ENCODE results near the gene PDE4B.
"Not testable (repeated sequence)": the region's sequence is repeated elsewhere in the genome, so short reads cannot be mapped to it uniquely, and the experiment has no call there.

PDE4B gene

DNA sequence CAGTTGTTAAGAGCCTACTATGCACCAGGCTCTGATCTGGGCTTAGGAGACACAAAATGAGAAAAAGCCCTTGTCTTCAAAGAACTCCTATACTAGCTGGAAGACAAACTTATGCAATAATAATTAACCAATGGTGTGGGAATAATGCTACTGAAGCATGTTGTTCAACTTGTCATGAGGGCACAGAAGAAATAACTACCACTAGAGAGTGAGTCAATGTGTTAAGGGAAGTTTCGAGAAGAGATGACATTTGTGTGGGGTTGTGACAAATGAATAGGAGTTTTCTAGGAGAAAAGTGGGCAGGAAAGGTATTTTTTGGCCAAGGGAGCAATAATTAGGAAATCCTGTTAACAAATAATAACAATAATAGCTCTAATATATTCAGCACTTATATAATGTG is 205.0 kb downstream of the PDE4B start:
- DNase-seq, result no peak

DNA sequence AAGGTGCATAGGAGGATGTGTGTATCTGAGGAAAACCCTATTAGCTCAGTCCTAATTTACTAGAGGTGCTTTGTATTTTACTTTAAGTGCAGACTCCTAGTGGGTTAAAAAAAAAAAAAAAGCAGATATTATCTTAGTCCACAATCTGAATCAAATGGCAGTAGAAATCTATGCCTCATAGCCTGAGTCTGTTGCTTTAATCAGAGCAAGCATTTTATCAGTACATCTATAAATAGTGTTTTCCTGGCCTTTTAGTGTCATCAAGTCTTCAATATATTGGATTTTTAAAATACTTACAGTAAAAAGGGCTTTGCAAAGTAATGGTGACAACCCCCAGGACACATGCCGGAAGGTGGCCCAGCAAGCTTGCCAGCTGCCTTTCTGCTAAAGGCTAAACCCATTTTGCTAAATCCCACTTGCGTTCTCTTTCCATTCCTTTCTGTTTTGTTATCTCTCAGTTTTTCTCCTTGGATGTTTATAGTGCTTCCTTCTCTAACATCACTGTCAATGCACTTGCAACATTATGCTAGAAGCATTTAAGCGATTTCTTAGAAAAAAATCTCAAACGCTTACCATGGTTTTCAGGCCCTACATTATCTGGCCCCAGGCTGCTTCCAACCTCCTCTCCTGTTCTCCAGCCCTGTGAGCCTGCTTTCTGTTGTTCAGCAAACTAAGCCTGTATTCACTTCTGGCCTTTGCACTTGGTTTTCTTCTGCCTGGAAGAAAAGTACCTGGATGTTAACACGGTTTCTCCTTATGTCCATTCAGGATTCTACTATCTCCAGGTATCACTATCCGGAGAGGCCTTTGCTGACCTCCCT is 206.3 kb downstream of the PDE4B start:
- DNase-seq, result no peak

DNA sequence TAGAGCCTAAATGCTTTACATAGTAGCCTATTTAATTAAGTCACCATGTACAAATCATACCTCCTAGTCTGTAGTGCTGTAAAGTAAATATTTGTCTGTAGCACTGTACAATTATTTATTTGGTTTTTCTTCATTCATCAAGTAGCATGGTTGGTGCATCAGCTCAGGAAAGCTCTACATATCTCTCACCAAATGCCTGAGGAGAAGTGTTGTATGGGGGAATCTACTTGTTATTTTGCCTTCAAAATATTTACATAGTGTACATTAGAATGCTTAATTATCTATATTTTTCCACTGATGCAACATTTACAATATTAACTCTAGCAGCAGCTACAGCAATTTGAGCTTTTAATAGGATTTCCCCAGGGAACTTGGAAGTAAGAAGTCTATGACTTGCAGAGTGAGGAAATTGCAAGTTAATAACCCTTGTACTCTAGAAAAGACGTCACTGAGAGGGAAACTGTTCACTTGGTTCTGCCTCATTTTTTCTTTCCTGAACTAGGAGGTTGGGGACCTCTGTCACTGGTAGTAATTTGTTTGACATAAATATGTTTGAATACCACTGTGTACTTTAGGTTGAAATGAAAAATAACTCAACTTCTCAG is 207.4 kb downstream of the PDE4B start:
- DNase-seq, result no peak

DNA sequence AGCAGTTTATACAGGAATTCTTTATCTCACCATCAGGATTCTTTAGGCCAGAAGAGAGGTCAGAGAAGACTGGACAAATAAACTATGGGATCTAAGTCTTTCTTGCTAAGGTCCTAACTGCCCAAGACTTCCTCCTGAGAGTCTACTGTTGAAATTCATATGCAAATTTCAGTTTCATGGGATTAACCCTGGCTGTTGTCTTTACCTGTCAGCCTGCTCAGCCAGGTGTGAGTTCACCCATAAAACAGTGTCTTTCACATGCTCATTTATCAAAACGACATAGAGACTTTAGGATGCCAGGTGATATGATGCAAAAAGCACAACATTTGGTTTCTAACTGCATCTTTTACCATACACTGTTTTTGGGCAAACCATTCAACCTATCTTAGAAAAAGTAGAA is 211.0 kb downstream of the PDE4B start:
- no peak for DNase-seq

DNA sequence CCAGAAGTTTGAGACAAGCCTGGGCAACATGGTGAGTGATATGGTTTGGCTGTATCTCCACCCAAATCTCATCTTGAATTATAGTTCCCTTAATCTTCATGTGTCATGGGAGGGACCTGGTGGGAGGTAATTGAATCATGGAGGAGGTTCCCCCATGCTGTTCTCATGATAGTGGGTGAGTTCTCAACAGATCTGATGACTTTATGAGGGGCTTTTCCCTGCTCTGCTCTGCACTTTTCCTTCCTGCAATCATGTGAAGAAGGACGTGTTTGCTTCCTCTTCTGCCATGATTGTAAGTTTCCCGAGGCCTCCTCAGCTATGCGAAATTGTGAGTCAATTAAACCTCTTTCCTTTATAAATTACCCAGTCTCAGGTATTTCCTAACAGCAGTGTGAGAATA is 213.8 kb downstream of the PDE4B start:
- DNase-seq, result not testable (repeated sequence)

DNA sequence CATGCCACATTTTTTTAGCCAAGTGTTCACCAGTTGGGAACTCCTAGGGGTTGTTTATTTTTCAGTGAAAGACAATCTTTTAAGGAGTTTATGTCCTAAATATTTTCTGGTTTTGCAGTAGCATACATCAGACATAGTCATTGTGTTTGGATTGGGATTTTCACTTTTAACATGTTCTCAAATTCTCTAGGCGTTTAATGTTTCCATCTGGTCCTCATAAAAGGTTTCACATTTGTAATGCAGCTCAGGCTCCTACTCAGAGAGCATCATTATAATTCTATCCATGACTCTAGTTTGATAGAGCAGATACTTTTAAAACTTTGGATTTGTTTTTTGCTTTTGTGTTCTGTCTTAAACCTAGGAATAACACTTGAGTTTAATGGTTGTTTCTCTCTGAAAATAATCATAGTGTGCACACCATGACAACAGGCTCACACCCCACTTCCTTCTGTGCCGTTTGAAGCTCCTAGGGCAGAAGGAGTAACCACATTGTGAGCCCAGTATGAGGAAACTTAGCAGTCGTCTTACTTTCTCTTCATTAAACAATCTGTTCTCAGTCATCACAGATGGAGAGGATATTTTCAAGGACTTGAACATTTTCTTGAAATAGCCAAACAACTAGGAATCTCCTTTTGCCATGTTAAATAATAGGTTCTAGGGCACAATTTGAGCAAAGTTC is 219.6 kb downstream of the PDE4B start:
- DNase-seq, result no peak

DNA sequence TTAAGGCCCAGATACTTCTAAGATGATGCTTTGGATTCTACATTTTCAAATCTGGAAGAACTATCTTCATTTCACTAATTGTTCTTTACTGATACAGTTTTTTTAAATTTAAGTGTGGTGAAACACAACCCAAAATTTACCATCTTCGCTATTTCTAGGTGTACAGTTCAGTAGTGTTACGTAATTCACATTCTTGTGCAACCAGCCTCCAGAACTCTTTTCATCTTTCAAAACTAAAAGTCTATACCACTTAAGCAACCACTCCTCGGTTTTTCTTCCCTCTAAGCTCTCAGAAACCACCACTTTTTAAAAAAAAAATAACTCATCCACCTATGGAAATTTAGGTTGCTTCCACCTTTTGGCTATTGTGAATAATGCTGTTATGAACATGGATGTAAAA is 220.7 kb downstream of the PDE4B start:
- DNase-seq, result no peak

DNA sequence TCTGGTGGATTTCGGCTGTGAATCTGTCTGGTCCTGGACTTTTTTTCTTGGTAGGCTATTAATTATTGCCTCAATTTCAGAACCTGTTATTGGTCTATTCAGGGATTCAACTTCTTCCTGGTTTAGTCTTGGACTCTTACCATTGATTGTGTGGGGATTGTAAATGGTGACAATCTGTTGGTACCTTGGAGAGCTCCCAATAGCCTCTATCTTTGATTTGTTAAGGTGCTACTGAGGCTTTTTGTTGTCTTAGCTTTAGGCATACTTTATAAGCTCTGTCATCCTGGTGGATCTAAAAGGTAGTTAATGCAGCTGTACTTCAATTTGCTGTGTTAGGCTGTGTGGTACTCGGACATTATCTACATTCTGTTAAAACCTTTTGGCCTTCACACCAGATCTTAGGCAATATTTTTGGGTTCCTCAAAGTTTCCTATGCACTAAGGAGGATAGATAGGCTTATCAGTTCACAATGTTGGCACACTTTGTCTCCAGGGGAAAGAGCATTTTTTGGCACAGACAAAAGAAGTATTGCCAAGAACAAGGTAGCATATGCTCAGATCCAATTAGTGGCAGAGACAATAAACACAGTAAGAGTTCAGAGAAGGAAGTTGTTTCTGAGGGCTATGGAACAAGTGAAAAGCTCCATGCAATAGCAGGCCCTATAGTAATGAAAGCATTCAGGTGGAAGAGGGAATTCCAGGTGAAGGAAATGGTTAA is 230.4 kb downstream of the PDE4B start:
- DNase-seq, result no peak

DNA sequence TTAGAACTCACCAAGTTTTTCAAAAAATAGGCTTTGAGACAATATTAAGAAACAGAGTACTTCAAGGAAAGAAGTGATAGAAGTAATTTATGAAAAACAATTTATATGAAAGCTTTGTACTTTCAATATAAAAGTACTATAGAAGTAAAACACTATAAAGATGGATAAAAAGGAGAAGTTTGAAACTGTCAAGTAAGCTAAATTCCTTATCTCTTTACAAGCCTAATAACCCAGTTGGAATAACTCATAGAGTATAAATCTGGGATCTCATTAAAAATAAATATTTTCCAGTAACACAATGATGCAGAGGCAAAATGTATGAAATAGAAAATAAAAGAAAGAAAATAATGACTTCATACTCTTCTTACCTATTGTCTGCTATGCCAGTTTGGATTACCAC is 232.5 kb downstream of the PDE4B start:
- DNase-seq, result no peak

DNA sequence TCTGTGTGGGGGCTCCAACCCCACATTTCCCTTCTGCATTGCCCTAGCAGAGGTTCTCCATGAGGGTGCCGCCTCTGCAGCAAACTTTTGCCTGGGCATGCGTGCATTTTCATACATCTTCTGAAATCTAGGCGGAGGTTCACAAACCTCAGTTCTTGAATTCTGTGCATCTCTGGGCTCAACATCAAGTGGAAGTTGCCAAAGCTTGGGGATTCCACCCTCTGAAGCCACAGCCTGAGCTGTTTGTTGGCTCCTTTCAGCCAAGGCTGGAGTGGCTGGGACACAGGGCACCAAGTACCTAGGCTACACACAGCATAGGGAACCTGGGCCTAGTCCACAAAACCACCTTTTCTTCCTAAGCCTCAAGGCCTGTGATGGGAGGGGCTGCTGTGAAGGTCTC is 235.3 kb downstream of the PDE4B start:
- DNase-seq, result no peak

DNA sequence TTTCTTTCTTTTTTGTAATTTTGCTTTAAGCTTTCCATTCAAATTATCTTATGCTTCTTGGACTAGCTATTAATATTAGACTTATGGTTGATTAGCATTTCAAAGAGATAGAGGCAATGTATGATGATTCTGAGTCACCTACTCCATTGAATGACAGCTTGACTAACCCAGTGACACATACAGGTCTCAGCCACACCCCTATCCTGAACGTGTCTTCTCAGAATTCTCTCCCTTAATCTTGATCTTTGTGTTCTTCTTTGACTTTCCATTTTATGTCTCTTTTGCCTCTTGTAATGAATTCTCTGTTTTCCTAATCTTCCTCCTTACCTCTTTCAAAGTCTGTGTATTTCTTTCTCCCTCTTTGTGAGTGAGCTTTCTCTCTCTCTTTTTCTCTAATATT is 241.1 kb downstream of the PDE4B start:
- no peak for DNase-seq

DNA sequence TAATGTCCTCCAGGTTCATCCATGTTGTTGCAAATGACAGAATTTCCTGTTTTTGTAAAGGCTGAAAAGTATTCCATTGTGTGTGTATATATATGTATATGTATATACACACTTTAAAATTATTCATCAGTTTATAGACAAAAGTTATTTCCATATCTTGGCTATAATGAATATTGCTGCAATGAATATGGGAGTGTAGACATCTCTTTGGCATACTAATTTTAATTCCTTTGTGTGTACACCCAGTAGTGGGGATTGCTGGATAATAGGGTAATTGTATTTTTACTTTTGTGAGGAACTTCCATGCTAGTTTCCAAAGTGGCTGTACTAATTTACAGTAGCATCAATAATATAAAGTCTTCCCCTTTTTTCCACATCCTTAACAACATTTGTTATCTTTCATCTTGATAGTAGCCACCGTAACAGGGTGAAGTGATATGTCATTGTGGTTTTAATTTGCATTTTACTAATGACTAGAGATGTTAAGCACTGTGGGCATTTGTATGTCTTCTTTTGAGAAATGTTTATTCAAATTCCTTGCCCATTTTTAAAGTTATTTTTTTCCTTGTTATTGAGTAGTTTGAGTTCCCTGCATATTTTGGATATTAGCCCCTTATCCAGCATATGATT is 243.0 kb downstream of the PDE4B start:
- no peak for DNase-seq

DNA sequence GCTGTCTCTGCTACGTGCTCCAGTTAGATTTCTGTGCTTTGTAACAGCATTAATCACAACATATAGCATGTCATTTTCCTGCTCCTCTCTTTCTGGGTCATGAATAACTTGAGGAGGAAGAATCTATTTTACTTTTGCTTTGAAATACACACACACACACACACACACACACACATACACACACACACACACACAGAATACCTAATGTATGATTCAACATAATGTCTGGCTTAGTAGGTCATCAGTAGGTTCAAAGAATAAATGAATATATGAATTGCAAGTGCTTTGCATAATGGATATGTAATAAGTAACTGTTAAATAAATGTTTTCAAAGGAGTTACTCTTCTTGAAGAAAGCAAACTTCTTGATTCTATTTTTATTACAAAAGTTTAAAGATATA is 249.0 kb downstream of the PDE4B start:
- no peak for DNase-seq

DNA sequence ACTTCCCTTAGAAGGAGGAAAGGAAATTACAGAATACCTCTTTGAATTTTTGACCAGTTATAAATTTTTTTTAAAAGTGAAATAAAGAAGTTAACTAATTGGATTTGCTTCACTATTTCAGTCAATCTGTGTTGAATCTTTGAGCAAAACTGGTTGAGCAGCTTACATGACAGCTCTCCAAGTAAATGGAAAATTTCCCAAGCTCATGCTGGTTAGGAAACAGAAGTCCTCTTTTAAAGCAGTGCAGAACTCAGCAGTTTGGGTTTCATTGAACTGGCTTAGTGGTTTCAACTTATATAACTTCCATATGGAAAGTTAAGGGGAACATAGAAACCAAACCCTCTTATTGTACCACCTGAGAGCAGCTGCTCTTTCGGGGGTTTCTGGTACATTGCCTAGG is 250.5 kb downstream of the PDE4B start:
- DNase-seq, result no peak

DNA sequence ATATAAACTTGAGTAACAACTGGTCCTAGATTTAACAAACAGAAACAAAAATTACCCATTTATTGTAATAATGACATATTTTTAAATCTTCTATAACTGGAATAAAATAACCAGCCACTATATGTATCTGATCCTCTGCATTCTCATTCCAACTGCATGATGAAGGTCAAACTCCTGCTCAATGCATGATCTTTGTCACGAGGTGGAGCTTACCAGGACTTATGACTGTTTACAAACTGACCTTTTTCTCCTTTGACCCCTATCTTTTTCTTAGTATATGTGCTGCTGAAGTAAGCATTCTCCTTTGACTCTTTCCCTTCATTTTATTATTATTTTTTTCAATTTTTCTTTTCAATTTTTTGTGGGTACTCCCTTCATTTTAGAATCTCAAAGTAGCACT is 252.2 kb downstream of the PDE4B start:
- no peak for DNase-seq

DNA sequence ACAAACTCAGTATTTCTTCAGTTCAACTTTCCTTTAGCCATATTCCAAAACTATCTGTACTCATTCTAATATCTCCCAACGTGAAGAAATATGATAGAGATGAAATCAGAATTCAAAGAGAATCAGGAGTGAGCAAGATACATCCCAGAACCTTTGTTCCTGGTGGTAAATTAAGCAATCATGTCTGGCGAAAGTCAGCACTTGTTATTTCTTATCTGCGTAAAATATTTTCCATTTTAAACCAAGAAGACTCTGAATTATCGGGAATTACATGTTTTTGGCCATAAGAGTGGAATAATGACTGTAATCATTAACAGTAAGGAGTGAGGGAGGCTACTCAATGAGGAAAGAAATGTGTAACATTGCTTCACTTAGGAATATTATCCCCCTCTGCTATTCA is 253.7 kb downstream of the PDE4B start:
- no peak for DNase-seq

DNA sequence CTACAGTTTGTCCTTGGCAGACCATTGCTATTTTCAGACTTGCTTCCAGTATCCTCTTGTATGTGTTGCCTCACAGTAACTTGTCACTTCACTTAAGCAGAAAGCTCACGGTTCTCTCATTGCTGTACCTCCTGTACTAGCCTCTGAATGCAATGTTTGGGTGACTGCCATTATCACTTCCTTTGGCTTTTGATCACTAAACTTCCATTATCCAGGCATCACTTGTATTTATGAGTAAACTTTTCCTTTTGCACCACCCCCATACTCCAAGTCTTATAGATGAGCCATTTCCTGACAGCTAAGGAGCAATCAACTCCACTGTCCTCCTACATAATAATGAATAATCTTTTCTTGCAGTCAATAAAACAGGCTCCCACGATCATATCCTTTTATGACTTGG is 255.3 kb downstream of the PDE4B start:
- no peak for DNase-seq

DNA sequence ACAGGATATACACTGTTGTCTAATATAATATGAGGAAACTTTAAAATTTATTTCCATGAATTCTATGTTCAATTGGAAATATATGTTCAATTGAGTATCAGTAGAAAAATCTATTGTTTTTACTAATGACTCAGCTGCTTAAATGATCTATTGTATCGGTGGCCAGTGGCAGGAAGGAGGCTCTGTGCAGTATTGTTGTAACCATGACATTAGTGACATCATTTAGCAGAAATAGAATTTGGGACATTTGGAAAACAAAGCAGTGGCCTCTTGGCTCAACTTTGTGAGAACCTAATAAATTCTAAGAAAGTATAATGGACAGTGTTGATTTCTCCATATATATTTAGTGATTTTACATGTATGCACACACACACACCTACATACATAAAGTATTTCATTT is 257.4 kb downstream of the PDE4B start:
- no peak for DNase-seq

DNA sequence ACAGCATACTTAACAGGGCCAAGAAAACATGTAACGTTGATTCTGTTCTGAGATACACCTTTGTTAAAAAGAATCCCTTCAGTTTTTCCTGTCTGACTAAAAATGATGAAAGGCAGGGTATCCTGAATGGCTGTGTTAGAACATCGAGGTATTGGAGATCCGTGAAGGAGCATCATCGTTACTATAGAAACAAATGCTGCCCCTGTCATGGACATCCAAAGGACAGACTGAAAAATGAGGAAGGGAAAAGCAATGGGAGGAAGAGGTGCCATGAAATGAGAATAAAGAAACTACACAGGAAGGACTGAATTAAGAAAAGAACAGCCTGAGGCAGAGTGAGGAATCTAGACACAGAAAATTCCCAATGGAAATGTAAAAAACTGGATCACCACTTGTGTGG is 257.9 kb downstream of the PDE4B start:
- DNase-seq, result no peak

DNA sequence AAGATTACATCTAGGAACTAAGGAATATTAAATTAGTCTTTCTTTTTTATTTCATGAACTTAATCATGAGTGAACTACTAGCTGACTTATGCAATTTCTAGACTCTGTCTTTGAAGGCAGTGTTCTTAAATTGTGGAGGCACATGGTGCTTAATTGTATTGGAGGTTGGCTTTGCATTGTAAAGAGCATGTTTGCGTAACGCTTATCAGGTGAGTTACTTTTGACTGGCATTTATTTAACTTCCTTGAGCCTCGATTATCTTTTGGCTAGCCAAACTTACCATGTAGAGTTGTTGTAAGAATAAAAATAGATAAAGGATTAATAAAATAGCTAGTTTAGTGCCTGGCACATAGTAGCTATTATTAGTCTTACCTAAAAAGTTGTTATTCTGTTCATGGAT is 262.4 kb downstream of the PDE4B start:
- no peak for DNase-seq

DNA sequence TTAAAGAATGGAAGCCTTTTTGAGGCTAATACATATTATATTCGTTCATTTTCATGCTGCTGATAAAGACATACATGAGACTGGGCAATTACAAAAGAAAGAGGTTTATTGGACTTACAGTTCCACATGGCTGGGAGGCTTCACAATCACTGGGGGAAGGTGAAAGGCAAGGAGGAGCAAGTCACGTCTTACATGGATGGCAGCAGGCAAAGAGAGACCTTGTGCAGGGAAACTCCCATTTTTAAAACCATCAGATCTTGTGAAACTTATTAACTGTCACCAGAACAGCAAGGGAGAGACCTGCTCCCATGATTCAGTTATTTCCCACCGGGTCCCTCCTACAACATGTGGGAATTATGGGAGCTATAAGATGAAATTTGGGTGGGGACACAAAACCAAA is 264.8 kb downstream of the PDE4B start:
- DNase-seq, result not testable (repeated sequence)

DNA sequence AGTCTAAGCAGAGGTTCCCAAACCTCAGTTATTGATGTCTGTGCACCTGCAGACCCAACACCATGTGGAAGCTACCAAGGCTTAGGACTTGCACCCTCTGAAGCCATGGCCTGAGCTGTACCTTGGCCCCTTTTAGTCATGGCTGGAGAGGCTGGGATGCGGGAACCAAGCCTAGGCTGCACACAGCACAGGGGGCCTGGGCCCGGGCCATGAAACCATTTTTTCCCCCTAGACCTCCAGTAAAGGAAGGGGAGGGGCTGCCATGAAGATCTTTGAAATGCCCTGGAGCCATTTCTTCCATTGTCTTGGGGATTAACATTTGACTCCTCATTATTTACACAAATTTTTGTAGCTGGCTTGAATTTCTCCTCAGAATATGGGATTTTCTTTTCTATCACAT is 265.9 kb downstream of the PDE4B start:
- no peak for DNase-seq

DNA sequence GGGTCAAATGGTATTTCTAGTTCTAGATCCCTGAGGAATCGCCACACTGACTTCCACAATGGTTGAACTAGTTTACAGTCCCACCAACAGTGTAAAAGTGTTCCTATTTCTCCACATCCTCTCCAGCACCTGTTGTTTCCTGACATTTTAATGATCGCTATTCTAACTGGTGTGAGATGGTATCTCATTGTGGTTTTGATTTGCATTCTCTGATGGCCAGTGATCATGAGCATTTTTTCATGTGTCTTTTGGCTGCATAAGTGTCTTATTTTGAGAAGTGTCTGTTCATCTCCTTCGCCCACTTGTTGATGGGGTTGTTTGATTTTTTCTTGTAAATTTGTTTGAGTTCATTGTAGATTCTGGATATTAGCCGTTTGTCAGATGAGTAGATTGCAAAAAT is 274.5 kb downstream of the PDE4B start:
- DNase-seq, result not testable (repeated sequence)

Measured in T-helper 9 cell (primary cell).